ENCODE data around the gene MUC21. TPM values are rescaled to one million over a fixed set of nuclear protein-coding genes. Genes with fewer than 3 reads are reported as not detected.

MUC21 gene
- total RNA-seq (2014; rRNA removed; shearing (Covaris generic)), result not detected in 2 replicates
- not detected in 2 replicates for polyA plus RNA-seq (2014; cell fraction: nucleus; rRNA removed)

DNA sequence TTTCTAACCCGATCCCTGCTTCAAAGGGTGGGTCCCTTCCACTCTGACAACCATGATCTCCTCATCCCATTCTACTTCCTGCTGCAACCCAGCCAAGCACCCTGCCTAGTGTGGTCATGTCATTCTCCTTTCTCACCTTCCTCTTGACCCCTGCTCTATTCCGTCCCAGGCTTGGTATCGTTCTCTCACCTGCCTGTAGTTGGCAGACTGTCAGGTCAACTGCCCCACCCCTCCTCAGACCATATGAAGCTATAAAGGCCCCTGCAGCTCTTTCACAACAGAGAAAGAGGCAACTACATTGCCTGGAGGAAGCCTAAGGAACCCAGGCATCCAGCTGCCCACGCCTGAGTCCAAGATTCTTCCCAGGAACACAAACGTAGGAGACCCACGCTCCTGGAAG, at the start of gene MUC21:
MUC21 (plus strand) TSS at position 280 of the 400 bp plus-strand sequence. CDS start 241 bp downstream, outside the sequence.
- DNase-seq (ENCODE audit: extremely low read depth, low read depth), result no peak

DNA sequence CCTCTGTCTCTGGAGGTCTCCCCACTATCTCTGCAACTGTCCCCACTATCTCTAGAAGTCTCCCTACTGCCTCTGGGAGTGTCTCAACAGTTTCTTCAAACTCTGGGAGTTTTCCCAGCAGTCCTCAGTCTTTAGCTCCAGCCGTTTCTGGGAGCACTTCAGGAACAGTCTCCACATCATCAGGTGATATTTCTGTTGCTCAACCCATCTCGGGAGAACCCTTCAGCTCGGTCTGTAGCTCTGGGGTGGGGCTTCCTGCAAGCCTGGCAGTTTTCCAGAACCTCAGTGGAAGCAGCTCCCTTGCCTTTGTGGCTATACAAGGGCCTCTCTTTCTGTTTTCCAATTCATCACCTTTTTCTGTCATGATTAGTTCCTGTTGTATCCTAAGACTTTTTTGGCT, 48.5 kb upstream of the MUC21 start:
- DNase-seq (ENCODE audit: extremely low read depth, low read depth), result no peak

DNA sequence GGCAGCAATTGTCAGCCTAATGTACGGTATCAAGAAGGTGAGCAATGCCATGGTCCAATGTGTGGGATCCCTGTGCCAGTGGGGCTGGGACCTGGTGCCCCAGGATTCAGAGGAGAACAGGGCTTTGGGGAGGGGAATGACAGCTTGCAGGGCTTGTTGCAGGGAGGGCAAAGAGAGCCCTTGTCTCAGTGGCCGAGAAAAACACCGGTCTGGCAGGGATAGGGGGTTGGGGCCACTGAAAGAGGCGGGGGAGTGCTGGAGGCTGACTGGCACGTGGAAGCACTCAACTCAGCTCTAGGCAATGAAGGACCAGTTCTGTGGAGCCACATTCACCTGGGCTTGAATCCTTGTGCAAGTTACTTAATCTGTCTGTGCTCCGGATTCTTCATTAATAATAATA, 46.3 kb upstream of the MUC21 start:
- DNase-seq (ENCODE audit: extremely low read depth, low read depth), result no peak

DNA sequence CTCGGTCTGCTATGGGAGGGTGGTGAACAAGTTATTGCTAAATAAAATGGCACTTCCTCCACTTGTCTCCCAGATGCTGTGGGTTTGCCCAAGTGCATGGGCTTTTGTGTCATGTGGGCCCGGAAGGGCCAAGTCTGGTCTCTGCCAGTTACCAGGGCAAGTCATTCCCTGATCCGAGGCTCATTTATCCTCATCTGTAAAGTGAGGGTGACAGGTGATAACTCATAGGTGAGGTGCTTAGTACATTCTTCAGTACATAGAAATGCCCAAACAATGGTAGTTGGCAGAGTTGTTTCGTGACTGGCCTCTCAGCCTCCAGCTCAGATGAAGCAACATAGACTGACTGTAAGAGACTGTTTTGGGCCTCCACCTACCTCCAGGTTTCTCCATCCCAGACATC, 44.8 kb upstream of the MUC21 start:
- DNase-seq (ENCODE audit: extremely low read depth, low read depth), result no peak

DNA sequence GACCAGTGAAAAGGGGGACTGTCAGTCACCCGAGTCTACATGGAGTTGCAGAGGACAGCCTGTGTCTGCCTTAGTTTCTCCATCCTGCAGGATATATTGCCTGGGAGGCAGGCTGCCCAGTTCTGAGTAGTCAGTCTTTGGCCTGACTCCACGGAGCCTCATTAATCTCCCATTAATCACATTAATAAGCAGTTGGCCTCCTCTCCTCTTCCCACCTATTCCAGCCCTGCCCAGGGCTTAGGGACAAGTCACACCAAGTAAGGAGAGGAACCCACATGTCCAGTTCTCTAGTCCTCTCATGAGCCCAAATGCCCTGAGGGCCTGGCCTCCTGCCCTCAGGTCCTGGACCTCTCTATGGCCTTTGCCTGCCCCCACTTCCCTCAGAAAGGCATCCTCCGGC, 44.0 kb upstream of the MUC21 start:
- DNase-seq (ENCODE audit: extremely low read depth, low read depth), result no peak

DNA sequence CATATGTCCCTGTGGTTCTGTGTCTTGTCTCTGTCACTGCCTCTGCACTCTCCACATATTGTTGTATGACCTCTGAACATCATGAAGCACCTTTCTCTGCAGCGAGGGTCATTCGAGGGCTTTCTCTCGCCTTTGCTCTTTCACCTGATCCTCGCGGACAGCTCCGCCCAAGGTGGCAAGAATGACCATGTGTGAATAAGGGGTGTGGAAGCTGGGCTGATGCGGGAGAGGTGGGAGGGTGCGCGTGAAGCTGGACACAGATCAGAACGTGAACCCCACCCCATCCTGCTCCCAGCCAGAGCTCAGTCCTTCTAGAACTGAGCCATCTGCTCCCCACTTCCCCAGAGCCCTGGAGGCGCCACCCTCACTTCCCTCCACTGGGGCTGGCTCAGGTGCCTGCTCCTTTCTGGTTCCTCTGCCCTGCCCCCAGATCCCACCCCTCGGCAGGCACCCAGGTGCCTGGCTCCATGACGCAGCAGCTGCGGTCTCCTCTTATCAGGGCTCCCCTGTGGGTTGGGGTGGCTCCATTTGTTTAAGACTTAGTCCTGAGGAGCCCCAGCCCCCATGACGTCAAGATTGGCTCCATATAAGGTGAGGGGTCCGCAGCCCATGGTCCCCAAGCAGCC, 43.0 kb upstream of the MUC21 start, which contains the start of gene MUCL3:
MUCL3 (plus strand) TSS at position 613 of the 626 bp plus-strand sequence. CDS start 27 bp downstream, outside the sequence.
- DNase-seq (ENCODE audit: extremely low read depth, low read depth), result no peak

DNA sequence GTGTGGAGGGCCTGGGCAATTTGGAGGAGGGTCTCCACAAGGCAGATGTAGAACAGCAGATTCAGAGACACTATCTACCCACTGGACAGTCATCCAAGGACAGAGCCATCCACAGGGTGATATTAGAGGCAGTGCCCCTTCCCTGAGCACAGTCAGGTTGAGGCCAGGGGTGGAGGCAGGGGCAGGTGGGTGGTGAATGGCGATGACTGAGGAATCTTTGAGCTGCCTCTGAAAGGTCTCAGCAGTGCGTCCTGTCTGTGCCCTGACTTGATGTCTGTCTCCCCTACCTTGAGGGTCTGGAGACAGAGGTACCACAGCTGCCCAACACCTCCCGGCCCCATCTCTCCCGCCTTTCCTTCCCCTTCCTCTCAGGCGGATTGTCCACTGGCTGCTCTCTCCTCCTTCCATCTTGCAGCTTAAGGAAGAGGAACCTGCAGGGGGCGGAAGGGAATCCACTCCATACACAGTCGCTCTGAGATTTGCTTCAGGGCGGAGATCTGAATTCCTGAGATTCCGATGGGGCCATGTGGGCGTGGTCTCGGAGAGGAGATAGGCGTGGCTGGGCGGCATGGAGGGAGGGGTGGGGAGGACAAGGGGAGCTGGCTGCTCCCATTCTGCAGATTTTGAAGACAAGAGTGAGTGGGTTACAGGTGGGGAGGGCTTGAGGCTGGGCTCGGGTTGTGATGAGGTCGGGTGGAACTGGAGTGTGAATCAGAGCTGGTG, 41.0 kb upstream of the MUC21 start:
- DNase-seq (ENCODE audit: extremely low read depth, low read depth), result peak; percentile 91

DNA sequence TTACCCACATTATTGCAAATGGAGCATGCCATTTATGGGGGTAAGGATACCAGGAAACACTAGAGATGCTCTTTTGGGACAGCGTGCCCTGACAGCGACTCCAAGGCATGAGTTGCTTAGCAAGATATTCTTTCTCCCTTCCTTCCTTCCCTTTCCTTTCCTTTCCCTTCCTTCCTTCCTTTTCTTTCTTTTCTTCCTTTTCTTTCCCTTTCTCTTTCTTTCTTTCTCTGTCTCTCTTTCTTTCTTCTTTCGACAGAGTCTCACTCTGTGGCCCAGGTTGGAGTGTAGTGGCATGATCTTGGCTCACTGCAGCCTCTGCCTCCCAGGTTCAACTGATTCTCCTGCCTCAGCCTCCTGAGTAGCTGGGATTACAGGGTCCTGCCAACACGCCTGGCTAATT, 39.5 kb upstream of the MUC21 start:
- no peak for DNase-seq (ENCODE audit: extremely low read depth, low read depth)

DNA sequence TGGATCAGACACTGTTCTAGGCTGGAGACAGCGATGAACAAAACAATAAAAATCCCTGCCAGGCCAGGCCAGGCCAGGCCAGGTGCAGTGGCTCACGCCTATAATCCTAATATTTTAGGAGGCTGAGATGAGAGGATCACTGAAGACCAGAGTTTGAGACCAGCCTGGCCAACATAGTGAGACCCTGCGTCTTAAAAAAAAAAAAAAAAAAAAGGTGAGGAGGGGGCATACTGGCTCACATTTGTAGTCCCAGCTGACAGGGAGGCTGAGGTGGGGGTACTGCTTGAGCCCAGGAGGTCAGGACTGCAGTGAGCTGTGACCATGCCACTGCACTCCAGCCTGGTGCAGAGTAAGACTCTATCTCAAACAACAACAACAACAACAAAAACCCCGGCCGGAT, 38.2 kb upstream of the MUC21 start:
- no peak for DNase-seq (ENCODE audit: extremely low read depth, low read depth)

DNA sequence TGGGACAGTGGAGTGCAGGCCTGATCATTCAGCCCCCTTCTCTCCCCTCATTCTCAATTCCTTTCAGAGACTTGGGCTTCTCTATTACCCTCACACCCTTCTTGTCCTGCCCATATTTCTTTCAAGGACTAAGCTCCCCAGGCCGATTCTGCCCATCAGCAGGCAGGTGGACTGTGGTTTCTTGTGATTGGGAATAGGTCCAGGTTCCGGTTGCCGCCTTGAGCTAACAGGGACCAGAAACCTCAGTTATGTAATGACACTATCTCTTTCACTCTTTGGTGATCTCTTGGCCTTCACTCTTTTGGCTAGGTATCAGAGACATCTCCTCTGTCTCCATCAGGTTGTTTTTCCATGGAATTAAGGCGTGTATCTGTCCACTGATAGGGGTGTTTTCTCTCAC, 36.3 kb upstream of the MUC21 start:
- DNase-seq (ENCODE audit: extremely low read depth, low read depth), result no peak

DNA sequence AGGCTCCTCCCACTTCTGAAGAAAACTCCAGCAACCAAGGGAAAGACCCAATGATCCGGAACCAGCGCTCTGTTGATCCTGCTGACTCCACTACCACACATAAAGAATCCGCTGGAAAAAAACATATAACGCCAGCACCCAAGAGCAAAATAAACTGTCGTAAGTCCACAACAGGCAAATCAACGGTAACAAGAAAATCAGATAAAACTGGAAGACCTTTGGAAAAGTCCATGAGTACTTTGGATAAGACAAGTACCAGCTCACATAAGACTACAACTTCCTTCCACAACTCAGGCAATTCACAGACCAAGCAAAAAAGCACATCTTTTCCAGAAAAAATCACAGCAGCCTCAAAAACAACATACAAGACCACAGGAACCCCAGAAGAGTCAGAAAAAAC, 34.7 kb upstream of the MUC21 start:
- DNase-seq (ENCODE audit: extremely low read depth, low read depth), result no peak

DNA sequence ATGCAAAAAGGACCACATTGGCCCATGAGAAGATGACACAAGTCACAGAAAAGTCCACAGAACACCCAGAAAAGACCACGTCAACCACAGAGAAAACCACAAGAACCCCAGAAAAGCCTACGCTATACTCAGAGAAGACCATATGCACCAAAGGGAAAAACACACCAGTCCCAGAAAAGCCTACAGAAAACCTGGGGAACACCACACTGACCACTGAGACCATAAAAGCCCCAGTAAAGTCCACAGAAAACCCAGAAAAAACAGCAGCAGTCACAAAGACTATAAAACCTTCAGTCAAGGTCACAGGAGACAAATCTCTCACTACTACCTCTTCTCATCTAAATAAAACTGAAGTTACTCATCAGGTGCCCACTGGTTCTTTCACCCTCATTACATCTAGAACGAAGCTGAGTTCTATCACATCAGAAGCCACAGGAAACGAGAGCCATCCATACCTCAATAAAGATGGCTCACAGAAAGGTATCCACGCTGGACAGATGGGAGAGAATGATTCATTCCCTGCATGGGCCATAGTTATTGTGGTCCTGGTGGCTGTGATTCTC, 31.5 kb upstream of the MUC21 start:
- no peak for DNase-seq (ENCODE audit: extremely low read depth, low read depth)

DNA sequence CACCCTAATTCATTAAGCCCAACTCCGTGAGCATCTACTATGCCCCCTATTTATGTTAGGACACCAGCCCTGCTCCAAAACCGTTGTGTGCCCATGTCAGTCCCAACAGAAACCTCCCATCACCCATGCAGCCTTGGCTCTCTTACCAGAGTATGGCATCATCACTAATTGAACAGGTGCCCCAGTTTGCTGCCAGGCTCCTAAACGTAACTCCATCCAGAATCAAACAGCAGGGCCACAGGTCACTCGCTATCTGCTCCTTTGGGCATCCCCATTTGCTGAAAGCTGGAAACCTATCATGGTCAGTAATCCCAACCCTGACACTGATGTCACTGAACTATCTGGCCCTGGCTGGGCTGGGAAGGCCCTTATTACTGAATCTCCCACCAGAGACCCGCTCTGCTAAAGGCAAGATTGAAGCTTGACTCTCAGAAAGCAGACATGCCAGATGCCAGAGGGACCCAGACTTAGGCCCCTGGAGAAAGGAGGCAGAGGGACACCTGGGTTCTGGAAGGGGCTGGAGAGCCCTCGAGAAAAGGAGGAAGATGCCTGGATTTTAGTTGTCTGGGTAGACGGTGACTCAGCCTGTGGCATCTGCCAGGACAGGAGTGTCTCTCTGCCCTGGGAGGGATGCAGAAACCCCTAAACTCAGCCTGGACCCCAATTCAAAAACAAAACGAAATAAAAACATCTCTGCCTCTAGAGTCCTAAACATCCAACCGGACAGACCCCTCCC, 28.7 kb upstream of the MUC21 start:
- DNase-seq (ENCODE audit: extremely low read depth, low read depth), result no peak

DNA sequence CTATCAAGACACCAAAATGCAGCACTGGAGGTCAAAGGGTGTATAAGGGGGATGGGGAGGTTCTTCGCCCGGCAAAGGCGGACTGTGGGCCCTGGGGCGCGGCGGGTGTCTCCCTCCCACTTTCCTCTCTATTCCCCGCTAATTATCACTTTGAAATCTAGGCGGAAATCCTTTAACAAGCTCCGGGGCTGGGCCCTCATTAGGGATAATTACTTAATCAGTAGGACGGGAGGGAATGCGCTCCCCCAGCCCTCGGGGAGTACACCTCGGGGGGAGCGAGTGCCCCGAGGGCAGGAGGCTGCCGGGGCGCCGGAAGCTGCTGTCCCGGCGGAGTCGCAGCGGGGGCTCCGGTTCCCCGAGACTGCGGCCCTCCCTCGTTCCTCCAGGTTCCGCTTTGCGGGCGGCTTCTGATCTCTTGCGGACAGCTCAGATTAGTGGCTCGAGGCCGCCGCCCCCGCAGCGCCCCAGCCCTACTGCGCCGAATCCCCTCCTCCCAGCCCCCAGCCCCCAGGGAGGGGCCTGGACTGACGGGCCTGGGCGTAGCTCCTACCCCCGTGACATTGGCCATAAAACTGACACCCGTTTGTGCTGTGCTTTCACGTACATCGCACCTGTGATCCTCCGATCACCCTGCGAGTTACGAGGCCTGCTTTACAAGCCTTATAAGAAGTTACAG, 28.0 kb upstream of the MUC21 start:
- DNase-seq (ENCODE audit: extremely low read depth, low read depth), result no peak

DNA sequence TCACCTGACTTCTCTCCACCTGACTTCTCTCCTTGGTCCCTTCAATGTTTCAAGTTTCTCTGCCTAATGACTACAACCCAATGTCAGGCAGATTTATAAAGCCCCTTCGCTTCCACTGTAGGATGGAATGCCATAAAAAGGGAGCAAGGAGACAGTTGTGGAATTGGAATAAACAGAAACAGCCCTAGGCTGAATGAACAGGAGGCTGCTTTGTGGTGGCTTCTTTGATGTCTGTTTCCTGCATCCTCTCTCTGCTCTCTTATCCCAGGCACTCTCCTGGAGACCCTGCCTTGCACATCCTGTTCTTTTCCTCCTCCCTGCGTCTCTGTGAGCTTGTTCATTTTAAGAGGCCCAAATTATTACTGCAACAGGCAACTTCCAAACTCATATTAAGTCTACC, 25.8 kb upstream of the MUC21 start:
- no peak for DNase-seq (ENCODE audit: extremely low read depth, low read depth)

DNA sequence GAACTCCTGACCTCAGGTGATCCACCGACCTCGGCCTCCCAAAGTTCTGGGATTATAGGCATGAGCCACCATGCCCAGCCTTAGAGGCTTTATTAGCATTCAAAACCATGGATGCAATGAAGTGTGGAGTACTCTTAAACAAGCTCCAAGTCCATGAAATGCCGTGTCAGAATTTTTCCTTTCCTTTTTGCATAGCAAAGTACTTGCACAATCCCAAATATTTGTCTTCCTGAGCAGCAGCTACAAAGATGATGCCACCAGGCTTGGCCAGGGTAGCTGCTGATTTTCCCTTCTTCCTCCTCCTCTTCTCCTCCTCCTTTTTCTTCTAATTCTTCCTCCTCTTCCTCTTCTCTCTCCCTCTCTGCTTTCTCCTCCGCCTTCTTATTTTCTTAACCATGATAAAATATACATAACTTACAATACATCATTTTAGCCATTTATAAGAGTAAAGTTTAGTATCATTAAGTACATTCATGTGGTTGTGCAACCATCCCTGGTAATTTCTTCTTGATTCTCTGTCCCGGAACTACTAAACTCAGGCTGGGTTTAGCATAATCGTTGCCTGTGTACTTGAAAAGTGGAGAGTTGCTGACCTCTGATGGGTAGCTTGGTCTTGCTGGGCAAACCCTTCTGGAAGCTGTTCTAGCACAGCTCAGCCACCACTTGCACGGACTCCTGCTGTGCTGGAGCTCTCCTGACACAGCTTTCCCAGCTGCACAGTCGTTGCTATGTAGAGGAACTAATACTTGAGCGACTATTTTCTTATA, 22.4 kb upstream of the MUC21 start:
- DNase-seq (ENCODE audit: extremely low read depth, low read depth), result no peak

DNA sequence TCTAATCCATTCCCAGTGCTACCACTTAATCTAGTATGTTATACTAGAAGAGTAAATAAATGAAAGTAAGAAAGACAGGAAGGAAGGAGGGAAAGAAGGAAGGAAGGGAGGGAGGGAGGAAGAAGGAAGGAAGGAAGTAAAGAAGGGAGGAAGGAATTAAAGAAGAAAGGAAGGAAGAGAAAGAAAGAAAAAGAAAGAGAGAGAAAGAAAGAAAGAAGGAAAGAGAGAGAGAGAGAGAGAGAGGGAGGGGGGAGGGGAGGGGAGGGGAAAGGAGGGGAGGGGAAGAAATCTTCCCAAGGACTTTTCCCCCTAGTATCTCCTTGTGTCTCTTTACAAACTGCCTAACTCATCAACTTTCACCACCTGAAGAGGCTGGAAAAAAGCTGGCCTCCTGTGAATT, 20.8 kb upstream of the MUC21 start:
- DNase-seq (ENCODE audit: extremely low read depth, low read depth), result no peak

DNA sequence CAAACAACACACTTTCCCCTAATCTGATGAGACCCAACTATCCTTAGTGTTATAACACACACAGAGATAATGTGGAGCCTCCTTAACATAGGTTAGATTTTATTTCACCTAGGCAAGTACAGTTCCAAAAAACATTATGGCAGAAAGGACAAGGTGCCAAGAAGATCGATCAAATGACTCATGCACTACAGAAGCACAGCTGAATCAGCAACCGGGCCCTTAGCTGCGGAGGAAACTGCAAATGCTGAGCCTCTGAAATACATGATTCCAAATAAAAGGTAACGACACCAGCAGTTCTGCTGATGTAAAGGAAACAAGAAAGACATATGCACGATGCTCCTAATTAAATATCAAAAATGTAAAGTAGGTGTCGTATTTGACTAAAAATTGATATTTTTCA, 19.9 kb upstream of the MUC21 start:
- no peak for DNase-seq (ENCODE audit: extremely low read depth, low read depth)

DNA sequence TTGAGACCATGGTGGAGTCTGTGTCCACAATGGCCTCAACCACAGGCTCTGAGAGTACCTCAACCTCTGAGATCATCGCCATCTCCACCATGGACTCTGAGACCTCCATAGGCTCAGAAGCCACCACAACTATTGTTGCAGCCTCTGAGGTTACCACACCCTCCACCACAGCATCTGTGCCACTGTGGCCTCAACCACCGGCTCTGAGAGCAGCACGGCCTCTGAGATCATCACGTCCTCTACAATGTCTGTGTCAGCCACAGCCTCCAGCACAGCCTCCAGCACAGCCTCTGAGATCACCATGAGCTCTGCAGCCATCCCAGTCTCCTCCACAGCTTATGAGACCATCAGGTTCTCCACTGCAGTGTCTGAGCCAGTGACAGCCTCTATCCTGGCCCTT, 19.4 kb upstream of the MUC21 start:
- no peak for DNase-seq (ENCODE audit: extremely low read depth, low read depth)

DNA sequence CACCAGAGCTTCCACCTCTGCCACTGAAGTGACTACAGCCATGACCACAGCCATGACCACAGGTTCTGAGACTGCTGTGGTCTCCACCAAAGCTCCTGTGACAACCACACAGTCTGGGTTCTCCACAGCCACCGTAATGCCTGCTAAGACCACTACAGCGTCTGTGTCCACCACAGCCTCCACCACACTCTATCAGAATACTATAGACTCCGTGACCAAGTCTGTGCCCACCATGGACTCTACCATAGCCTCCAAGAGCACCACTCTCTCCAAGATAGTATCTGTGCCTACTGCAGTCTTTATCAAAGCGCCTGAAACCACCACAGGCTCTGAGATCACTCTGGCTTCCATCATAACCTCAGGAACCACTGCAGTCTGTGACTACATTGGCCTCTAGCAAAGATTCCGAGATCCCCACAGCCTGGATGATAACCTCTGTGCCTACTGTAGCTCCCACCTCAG, 18.3 kb upstream of the MUC21 start:
- DNase-seq (ENCODE audit: extremely low read depth, low read depth), result no peak

All from NCI-H460 (cell line).